ENCODE data around the gene SOBP.

Gene SOBP

GRCh38 chr6:107692351-107692750 is 202.4 kb downstream of the SOBP start:
- TF ChIP-seq CTCF (IDR thresholded peaks at IDR 0.05; ENCODE audit: insufficient read depth, low read depth, low read length, missing control alignments): no peak
- DNase-seq (ENCODE audit: low read depth): no peak
- H3K4me3 ChIP-seq (ENCODE audit: low read depth, low read length): no peak overlapping the region

GRCh38 chr6:107695061-107695720 is 205.3 kb downstream of the SOBP start:
- no peak for DNase-seq (ENCODE audit: low read depth)
- no peak for TF ChIP-seq CTCF (IDR thresholded peaks at IDR 0.05; ENCODE audit: insufficient read depth, low read depth, low read length, missing control alignments)
- no peak overlapping the region for H3K4me3 ChIP-seq (ENCODE audit: low read depth, low read length)

GRCh38 chr6:107697682-107698081 is 207.8 kb downstream of the SOBP start:
- no peak overlapping the region for H3K4me3 ChIP-seq (ENCODE audit: low read depth, low read length)
- DNase-seq (ENCODE audit: low read depth): no peak
- no peak for TF ChIP-seq CTCF (IDR thresholded peaks at IDR 0.05; ENCODE audit: insufficient read depth, low read depth, low read length, missing control alignments)

- TF ChIP-seq CTCF (IDR thresholded peaks at IDR 0.05; ENCODE audit: insufficient read depth, low read depth, low read length, missing control alignments): no peak
- no peak for DNase-seq (ENCODE audit: low read depth)
- no peak overlapping the region for H3K4me3 ChIP-seq (ENCODE audit: low read depth, low read length)
Measured at GRCh38 chr6:107698146-107698545, 208.2 kb downstream of the SOBP start.

- TF ChIP-seq CTCF (IDR thresholded peaks at IDR 0.05; ENCODE audit: insufficient read depth, low read depth, low read length, missing control alignments): no peak
- no peak overlapping the region for H3K4me3 ChIP-seq (ENCODE audit: low read depth, low read length)
- no peak for DNase-seq (ENCODE audit: low read depth)
Measured at GRCh38 chr6:107699254-107699653, 209.3 kb downstream of the SOBP start.

GRCh38 chr6:107699697-107700325 is 209.9 kb downstream of the SOBP start:
- DNase-seq (ENCODE audit: low read depth): no peak
- H3K4me3 ChIP-seq (ENCODE audit: low read depth, low read length): no peak overlapping the region
- no peak for TF ChIP-seq CTCF (IDR thresholded peaks at IDR 0.05; ENCODE audit: insufficient read depth, low read depth, low read length, missing control alignments)

GRCh38 chr6:107703606-107704005 is 213.7 kb downstream of the SOBP start:
- DNase-seq (ENCODE audit: low read depth): no peak
- H3K4me3 ChIP-seq (ENCODE audit: low read depth, low read length): no peak overlapping the region
- TF ChIP-seq CTCF (IDR thresholded peaks at IDR 0.05; ENCODE audit: insufficient read depth, low read depth, low read length, missing control alignments): no peak
